Measurements from ENCODE around the gene CCDC97.

Gene CCDC97

DNA sequence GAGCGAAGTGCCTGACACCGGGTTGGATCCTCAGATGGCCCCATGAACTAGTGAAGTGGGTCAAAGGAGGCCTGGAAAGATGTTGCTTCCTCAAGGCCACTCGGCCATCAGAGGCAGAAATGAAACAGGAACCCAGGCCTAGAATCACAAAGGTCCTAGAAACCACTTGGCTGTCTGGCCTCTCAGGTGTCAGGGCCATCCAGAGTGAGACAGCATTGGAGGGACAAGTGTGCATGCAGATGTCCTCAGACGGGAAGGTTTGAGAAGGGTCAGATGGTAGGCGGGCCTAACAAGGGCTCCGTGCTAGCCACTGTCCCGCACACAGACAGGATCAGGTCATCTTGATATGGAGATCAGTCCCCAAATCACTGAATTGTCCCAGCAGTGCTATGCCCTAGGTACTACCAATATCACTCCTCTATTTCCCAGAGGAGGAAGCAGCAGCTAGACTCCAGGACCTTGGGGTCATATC, 14.3 kb downstream of the CCDC97 start:
- ATAC-seq = no peak

DNA sequence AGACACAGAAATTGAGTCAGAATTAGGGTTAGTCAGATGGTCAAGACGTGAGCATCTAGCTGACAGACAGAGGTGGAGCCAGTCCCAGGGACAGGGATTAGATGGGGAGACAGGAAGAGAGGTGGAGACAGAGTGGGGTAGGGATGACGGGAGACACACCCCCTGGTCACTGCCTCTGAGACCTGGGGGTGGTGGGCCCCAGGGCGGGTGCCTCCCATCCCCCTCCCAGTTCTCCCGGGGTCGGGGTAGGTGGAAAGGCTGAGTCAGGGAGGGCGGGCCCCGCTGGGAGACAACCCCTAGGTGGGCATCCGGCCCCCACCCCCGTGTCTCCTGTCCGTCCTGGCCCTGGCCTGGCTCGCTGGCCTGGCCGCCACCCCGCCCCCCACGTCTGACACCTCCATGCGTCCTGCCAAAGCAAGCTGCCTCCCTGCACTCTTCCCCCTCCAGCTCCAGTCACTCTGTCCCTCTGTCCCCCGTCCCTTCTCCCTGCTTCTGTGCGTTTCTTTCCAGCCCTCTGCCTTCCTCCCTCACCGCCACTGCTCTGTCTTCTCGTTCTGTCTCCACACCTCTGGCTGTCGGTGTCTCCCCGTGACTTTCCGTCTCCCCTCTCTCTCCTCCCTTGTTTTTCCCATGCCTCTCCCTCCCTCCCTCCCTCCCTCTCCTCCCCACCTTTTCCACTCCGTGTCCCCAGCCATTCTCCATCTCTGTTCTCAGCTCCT, 15.1 kb downstream of the CCDC97 start:
- peak; percentile 36 for ATAC-seq
- TF ChIP-seq CREB5 (CRISPR knock-in tag; IDR thresholded peaks at IDR 0.05; ENCODE audit: low read depth) = no peak

More for the DNA sequence above, 14.3 kb downstream of the CCDC97 start:
- TF ChIP-seq ESRRG (CRISPR knock-in tag; IDR thresholded peaks at IDR 0.05) (no peak), OSR1 (CRISPR knock-in tag; IDR thresholded peaks at IDR 0.05) (no peak), ZNF565 (CRISPR knock-in tag; conservative IDR thresholded peaks at IDR 0.05; ENCODE audit: low read depth) (no peak), CREB5 (CRISPR knock-in tag; IDR thresholded peaks at IDR 0.05; ENCODE audit: low read depth) (no peak), ZC3H10 (CRISPR knock-in tag; IDR thresholded peaks at IDR 0.05) (no peak), ZNF8 (CRISPR knock-in tag; IDR thresholded peaks at IDR 0.05) (no peak), GLIS3 (CRISPR knock-in tag; IDR thresholded peaks at IDR 0.05) (no peak)
- TF ChIP-seq, protein P1, sequence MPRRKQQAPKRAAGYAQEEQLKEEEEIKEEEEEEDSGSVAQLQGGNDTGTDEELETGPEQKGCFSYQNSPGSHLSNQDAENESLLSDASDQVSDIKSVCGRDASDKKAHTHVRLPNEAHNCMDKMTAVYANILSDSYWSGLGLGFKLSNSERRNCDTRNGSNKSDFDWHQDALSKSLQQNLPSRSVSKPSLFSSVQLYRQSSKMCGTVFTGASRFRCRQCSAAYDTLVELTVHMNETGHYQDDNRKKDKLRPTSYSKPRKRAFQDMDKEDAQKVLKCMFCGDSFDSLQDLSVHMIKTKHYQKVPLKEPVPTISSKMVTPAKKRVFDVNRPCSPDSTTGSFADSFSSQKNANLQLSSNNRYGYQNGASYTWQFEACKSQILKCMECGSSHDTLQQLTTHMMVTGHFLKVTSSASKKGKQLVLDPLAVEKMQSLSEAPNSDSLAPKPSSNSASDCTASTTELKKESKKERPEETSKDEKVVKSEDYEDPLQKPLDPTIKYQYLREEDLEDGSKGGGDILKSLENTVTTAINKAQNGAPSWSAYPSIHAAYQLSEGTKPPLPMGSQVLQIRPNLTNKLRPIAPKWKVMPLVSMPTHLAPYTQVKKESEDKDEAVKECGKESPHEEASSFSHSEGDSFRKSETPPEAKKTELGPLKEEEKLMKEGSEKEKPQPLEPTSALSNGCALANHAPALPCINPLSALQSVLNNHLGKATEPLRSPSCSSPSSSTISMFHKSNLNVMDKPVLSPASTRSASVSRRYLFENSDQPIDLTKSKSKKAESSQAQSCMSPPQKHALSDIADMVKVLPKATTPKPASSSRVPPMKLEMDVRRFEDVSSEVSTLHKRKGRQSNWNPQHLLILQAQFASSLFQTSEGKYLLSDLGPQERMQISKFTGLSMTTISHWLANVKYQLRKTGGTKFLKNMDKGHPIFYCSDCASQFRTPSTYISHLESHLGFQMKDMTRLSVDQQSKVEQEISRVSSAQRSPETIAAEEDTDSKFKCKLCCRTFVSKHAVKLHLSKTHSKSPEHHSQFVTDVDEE (CRISPR knock-in tag; IDR thresholded peaks at IDR 0.05) = no peak

- TF ChIP-seq ISL1 (CRISPR knock-in tag; IDR thresholded peaks at IDR 0.05) = no peak
- peak; percentile 0; the same call in 2 of the 3 replicates for ATAC-seq
These were observed 15.6 kb downstream of the CCDC97 start for GRCh38 chr19:41325640-41325946.

DNA sequence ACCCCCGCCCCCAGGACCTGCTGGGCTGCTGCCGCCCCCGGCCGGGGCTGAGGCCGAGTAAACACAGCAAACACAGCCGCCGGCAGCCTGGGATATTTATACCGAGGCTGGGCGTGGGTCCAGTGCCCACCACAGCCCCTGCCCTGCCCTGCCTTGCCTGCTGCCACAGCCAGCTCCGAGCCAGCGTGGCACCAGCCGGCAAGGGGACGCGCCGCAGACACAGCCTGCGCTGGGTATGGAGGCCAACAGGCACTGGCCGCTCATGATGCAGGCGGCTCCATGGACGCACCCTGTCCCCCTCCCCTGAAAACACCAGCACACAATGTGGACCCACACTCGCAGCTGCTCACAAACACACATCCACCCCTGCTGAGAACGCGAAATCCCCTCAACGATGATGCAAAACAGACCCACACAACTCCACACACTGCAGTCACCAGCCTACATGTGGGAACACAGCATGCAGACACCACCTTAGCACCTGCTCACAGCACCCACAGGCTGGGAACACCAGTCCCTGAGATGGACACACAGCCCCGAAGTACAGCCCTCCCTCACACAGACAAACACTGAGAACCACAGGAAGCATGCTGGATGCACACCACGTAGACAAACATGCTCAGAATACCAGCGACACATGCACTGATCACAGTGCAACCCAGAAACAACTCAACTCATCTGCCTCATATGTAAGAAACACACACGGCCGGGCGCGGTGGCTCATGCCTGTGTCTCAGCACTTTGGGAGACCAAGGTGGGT, 16.2 kb downstream of the CCDC97 start:
- ATAC-seq = peak; percentile 6
- TF ChIP-seq PATZ1 (CRISPR knock-in tag; IDR thresholded peaks at IDR 0.05; ENCODE audit: borderline replicate concordance) (0 out of 2 replicates have a peak, but pooled peaks have one; percentile 22), ISL1 (CRISPR knock-in tag; IDR thresholded peaks at IDR 0.05) (no peak), ZFP3 (CRISPR knock-in tag; IDR thresholded peaks at IDR 0.05) (peak; percentile 27; the same call in 1 of the 2 replicates)

GRCh38 chr19:41327076-41327575, 17.2 kb downstream of the CCDC97 start:
- no peak for ATAC-seq
- TF ChIP-seq ESRRG (CRISPR knock-in tag; IDR thresholded peaks at IDR 0.05) (no peak), CSRNP3 (CRISPR knock-in tag; IDR thresholded peaks at IDR 0.05) (no peak), ZC3H10 (CRISPR knock-in tag; IDR thresholded peaks at IDR 0.05) (no peak), SNAI2 (CRISPR knock-in tag; IDR thresholded peaks at IDR 0.05) (no peak), PATZ1 (CRISPR knock-in tag; IDR thresholded peaks at IDR 0.05; ENCODE audit: borderline replicate concordance) (no peak), ZNF70 (CRISPR knock-in tag; IDR thresholded peaks at IDR 0.05) (no peak), ARNTL (CRISPR knock-in tag; IDR thresholded peaks at IDR 0.05; ENCODE audit: borderline replicate concordance, low read depth) (no peak), ZNF8 (CRISPR knock-in tag; IDR thresholded peaks at IDR 0.05) (no peak), OSR1 (CRISPR knock-in tag; IDR thresholded peaks at IDR 0.05) (no peak), CSDC2 (CRISPR knock-in tag; IDR thresholded peaks at IDR 0.05) (no peak), ISL1 (CRISPR knock-in tag; IDR thresholded peaks at IDR 0.05) (no peak)
- TF ChIP-seq, protein P2, sequence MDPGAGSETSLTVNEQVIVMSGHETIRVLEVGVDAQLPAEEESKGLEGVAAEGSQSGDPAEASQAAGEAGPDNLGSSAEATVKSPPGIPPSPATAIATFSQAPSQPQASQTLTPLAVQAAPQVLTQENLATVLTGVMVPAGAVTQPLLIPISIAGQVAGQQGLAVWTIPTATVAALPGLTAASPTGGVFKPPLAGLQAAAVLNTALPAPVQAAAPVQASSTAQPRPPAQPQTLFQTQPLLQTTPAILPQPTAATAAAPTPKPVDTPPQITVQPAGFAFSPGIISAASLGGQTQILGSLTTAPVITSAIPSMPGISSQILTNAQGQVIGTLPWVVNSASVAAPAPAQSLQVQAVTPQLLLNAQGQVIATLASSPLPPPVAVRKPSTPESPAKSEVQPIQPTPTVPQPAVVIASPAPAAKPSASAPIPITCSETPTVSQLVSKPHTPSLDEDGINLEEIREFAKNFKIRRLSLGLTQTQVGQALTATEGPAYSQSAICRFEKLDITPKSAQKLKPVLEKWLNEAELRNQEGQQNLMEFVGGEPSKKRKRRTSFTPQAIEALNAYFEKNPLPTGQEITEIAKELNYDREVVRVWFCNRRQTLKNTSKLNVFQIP (CRISPR knock-in tag; IDR thresholded peaks at IDR 0.05; ENCODE audit: borderline replicate concordance, low read depth) = no peak

Measured in SK-N-SH treated with all-trans-retinoic acid at 6 μM for 48 hours (cell line).